ES-I3 (cell line): ENCODE results near the gene PSMC3IP.
"Not testable (repeated sequence)": the region's sequence is repeated elsewhere in the genome, so short reads cannot be mapped to it uniquely, and the experiment has no call there.

ENCODE experiments used
- H3K36me3 ChIP-seq: 2 replicates; pipeline ENCODE4 v1.6.1; 2013; ENCODE audit warnings: mild to moderate bottlenecking, low read length, control low read depth, moderate library complexity; ENCODE audit not compliant: insufficient read depth
- H3K4me1 ChIP-seq: 2 replicates; pipeline ENCODE4 v1.6.1; 2013; ENCODE audit warnings: mild to moderate bottlenecking, control low read depth, low read length; ENCODE audit not compliant: insufficient read depth
- H3K9ac ChIP-seq: 2 replicates; pipeline ENCODE4 v1.6.1; 2013; ENCODE audit warnings: low read depth, mild to moderate bottlenecking, low read length, moderate library complexity
- H3K9me3 ChIP-seq: 2 replicates; pipeline ENCODE4 v1.6.1; 2013; ENCODE audit warnings: mild to moderate bottlenecking, low read length, moderate library complexity; ENCODE audit not compliant: control insufficient read depth, insufficient read depth

Gene PSMC3IP

GRCh38 chr17:42545755-42546505 is 31.6 kb downstream of the PSMC3IP start:
- H3K9me3 ChIP-seq, H3K9ac ChIP-seq, H3K36me3 ChIP-seq, H3K4me1 ChIP-seq: not testable (repeated sequence)

DNA sequence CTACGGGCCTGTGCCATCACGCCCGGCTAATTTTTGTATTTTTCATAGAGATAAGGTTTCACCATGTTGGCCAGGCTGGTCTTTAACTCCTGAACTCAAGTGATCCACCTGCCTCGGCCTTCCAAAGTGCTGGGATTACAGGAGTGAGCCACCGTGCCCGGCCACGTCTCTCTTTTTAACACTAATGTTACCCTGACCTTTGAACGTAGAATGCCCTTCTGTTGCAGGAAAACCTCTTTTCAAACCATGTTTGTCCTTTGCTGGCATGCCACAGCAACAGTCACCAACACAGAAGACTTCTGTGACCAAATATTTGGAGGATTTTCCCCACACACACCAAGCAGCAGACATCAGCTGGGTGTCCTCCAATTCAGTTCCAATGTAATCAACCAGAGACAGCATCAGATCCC is 32.6 kb downstream of the PSMC3IP start:
- Histone ChIP-seq H3K36me3 (no peaks in the 10 kb centered on the region), H3K9me3 (no peaks in the 10 kb centered on the region), H3K4me1 (peaks cover 9% of the 10 kb centered on the region; the same call in 1 of the 2 replicates), H3K9ac (no peak overlapping the region)

GRCh38 chr17:42543190-42544079 is 34.1 kb downstream of the PSMC3IP start:
- no peaks in the 10 kb centered on the region for H3K36me3 ChIP-seq
- H3K9ac ChIP-seq, result no peak overlapping the region
- H3K9me3 ChIP-seq, result no peaks in the 10 kb centered on the region
- H3K4me1 ChIP-seq, result peaks cover 4% of the 10 kb centered on the region; the same call in 1 of the 2 replicates

GRCh38 chr17:42541041-42541833 is 36.3 kb downstream of the PSMC3IP start:
- Histone ChIP-seq H3K36me3 (no peaks in the 10 kb centered on the region), H3K9me3 (no peaks in the 10 kb centered on the region), H3K4me1 (peaks cover 4% of the 10 kb centered on the region; the same call in 1 of the 2 replicates), H3K9ac (no peak overlapping the region)

GRCh38 chr17:42540558-42540957 is 37.0 kb downstream of the PSMC3IP start:
- not testable (repeated sequence) for H3K4me1 ChIP-seq, H3K36me3 ChIP-seq, H3K9me3 ChIP-seq, H3K9ac ChIP-seq

GRCh38 chr17:42538482-42538881 is 39.0 kb downstream of the PSMC3IP start:
- Histone ChIP-seq H3K9me3 (no peaks in the 10 kb centered on the region), H3K36me3 (no peaks in the 10 kb centered on the region), H3K9ac (no peak overlapping the region), H3K4me1 (peaks cover 15% of the 10 kb centered on the region)

GRCh38 chr17:42537826-42538451 is 39.6 kb downstream of the PSMC3IP start:
- no peaks in the 10 kb centered on the region for H3K36me3 ChIP-seq
- H3K9ac ChIP-seq, result no peak overlapping the region
- H3K9me3 ChIP-seq, result no peaks in the 10 kb centered on the region
- H3K4me1 ChIP-seq, result peaks cover 15% of the 10 kb centered on the region

- Histone ChIP-seq H3K4me1 (peaks cover 15% of the 10 kb centered on the region), H3K36me3 (no peaks in the 10 kb centered on the region), H3K9ac (peak overlapping the region; percentile 53; the same call in 1 of the 2 replicates), H3K9me3 (no peaks in the 10 kb centered on the region)
Observed at GRCh38 chr17:42537156-42537805, 40.2 kb downstream of the PSMC3IP start.

DNA sequence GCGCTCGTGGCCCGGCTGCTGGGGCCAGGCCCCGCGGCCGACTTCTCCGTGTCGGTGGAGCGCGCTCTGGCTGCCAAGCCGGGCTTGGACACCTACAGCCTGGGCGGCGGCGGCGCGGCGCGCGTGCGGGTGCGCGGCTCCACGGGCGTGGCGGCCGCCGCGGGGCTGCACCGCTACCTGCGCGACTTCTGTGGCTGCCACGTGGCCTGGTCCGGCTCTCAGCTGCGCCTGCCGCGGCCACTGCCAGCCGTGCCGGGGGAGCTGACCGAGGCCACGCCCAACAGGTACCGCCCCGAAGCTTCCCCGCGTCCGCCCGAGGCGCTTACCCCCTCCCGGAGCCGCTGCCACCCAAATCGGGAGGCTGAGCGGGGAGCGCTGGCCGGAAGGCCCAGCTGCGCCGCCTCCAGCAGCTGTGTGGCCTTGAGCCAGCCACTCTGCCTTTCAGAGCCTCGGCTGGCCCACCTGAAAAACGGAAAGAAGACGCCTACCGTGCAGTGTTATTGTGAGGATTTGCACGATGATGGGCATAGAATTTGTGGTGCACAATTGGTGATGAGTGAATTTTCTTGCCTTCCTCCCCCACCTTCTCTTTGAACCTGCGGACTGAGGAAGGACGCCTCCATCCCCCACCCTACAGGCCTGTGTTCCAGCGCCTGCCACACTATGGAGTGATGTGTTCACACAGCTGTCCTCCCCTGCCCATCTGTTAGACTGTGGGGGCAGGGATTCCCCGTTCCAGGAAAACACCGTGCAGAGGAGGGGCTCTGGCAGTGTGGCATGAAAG is 41.0 kb downstream of the PSMC3IP start:
- Histone ChIP-seq H3K4me1 (peaks cover 15% of the 10 kb centered on the region), H3K36me3 (no peaks in the 10 kb centered on the region)

GRCh38 chr17:42536048-42536371 is 41.5 kb downstream of the PSMC3IP start, which contains the start of gene NAGLU:
Gene NAGLU (plus strand): TSS chr17:42536241. CDS start chr17:42536273, 32 bp downstream.
- peak within 1 kb of the TSS; percentile 53 for H3K9ac ChIP-seq
- no peaks in the 10 kb centered on the region for H3K9me3 ChIP-seq
- peaks cover 12% of the 10 kb centered on the region for H3K4me1 ChIP-seq
- no peaks in the 10 kb centered on the region for H3K36me3 ChIP-seq

More for the DNA sequence above, 41.0 kb downstream of the PSMC3IP start:
- Histone ChIP-seq H3K9me3 (no peaks in the 10 kb centered on the region), H3K9ac (peak overlapping the region; percentile 53; the same call in 1 of the 2 replicates)

DNA sequence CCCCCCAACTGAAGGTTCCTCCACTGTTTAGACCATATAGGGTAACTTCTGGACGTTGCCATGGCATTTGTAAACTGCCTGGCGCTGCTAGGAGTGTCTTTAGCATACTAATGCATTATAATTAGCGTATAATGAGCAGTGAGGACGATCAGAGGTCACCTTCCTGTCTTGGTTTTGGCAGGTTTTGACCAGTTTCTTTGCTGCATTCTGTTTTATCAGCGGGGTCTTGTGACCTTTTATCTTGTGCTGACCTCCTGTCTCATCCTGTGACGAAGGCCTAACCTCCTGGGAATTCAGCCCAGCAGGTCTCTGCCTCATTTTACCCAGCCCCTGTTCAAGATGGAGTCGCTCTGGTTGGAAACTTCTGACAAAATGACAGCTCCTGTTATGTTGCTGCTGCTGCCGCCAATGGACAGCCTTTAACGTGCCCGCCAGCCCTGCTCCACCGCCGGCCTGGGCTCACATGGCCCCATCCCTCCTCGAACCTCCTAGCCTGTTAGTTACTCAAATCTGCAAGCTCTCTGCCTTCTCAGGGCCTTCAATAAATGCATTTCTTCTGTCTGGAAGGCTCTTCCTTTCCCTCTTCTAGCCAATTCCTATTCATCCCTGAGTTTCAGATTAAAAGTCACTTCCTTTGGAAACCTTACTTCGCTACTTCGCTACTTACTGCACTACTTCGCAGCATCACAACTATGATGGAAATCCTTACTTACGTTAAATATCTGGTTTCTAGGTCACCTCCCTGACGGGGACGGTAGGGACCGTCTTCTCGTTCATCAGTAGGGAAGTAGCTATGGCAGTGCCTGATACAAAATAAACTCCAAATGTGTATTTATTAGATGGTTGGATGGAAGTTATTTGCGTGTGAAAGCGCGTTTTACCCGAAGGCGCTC is 42.1 kb downstream of the PSMC3IP start:
- Histone ChIP-seq H3K9me3 (no peaks in the 10 kb centered on the region), H3K9ac (peak overlapping the region; percentile 53), H3K4me1 (peaks cover 11% of the 10 kb centered on the region), H3K36me3 (no peaks in the 10 kb centered on the region)
